ENCODE results near the gene LITAFD.
"Not testable (repeated sequence)": the region's sequence is repeated elsewhere in the genome, so short reads cannot be mapped to it uniquely, and the experiment has no call there.

The LITAFD gene

GRCh38 chr16:8882041-8882617, at the start of gene LITAFD:
LITAFD (plus strand) TSS chr16:8882351; CDS start chr16:8884356, 2,005 bp downstream.
- DNase-seq (ENCODE audit: low read depth, low spot score): no peak

- DNase-seq (ENCODE audit: low read depth, low spot score): peak; percentile 29
Observed at GRCh38 chr16:8832717-8833105, 49.4 kb upstream of the LITAFD start.

GRCh38 chr16:8836797-8837196, 45.4 kb upstream of the LITAFD start:
- not testable (repeated sequence) for DNase-seq (ENCODE audit: low read depth, low spot score)

- not testable (repeated sequence) for DNase-seq (ENCODE audit: low read depth, low spot score)
Observed at GRCh38 chr16:8837594-8837993, 44.6 kb upstream of the LITAFD start.

- not testable (repeated sequence) for DNase-seq (ENCODE audit: low read depth, low spot score)
Observed at GRCh38 chr16:8842016-8842415, 40.1 kb upstream of the LITAFD start.

GRCh38 chr16:8843296-8843695, 38.9 kb upstream of the LITAFD start:
- DNase-seq (ENCODE audit: low read depth, low spot score): not testable (repeated sequence)

- DNase-seq (ENCODE audit: low read depth, low spot score): peak; percentile 1
Observed at GRCh38 chr16:8845699-8846298, 36.4 kb upstream of the LITAFD start.

- DNase-seq (ENCODE audit: low read depth, low spot score): peak; percentile 0
Observed at GRCh38 chr16:8846401-8846932, 35.7 kb upstream of the LITAFD start.

- no peak for DNase-seq (ENCODE audit: low read depth, low spot score)
Observed at GRCh38 chr16:8847145-8847544, 35.0 kb upstream of the LITAFD start.

GRCh38 chr16:8847623-8848022, 34.5 kb upstream of the LITAFD start:
- DNase-seq (ENCODE audit: low read depth, low spot score): no peak

- DNase-seq (ENCODE audit: low read depth, low spot score): peak; percentile 0
Observed at GRCh38 chr16:8848231-8848938, 33.8 kb upstream of the LITAFD start.

GRCh38 chr16:8848939-8849391, 33.2 kb upstream of the LITAFD start:
- peak; percentile 28 for DNase-seq (ENCODE audit: low read depth, low spot score)

GRCh38 chr16:8849411-8850011, 32.6 kb upstream of the LITAFD start:
- peak; percentile 5 for DNase-seq (ENCODE audit: low read depth, low spot score)

GRCh38 chr16:8850279-8850885, 31.8 kb upstream of the LITAFD start:
- DNase-seq (ENCODE audit: low read depth, low spot score): peak; percentile 39

- DNase-seq (ENCODE audit: low read depth, low spot score): peak; percentile 0
Observed at GRCh38 chr16:8851761-8852403, 30.3 kb upstream of the LITAFD start.

GRCh38 chr16:8852534-8852933, 29.6 kb upstream of the LITAFD start:
- peak; percentile 4 for DNase-seq (ENCODE audit: low read depth, low spot score)

GRCh38 chr16:8853150-8853549, 29.0 kb upstream of the LITAFD start:
- DNase-seq (ENCODE audit: low read depth, low spot score): peak; percentile 0

GRCh38 chr16:8853611-8854010, 28.5 kb upstream of the LITAFD start:
- DNase-seq (ENCODE audit: low read depth, low spot score): no peak

- DNase-seq (ENCODE audit: low read depth, low spot score): no peak
Observed at GRCh38 chr16:8854298-8854948, 27.7 kb upstream of the LITAFD start.

- no peak for DNase-seq (ENCODE audit: low read depth, low spot score)
Observed at GRCh38 chr16:8855051-8855786, 26.9 kb upstream of the LITAFD start.

Data from astrocyte of the hippocampus (primary cell).